ENCODE data around the gene TWSG1.

GRCh38 chr18:9379118-9379517, 44.5 kb downstream of the TWSG1 start:
- TF ChIP-seq POLR2A (IDR thresholded peaks at IDR 0.05) (no peak), CTCF (IDR thresholded peaks at IDR 0.05) (no peak), POLR2AphosphoS5 (IDR thresholded peaks at IDR 0.05) (no peak), EP300 (IDR thresholded peaks at IDR 0.05) (no peak)

Measured in gastroesophageal sphincter (tissue), 3 donors.